GM12878 (cell line): ENCODE results near the gene MS4A14. TPM values are rescaled to one million over a fixed set of nuclear protein-coding genes. Genes with fewer than 3 reads are reported as not detected.
A peak's percentile ranks its signal among the peaks of the same experiment; 100 is the strongest.

ENCODE experiments used
- ATAC-seq: fragments of 200-7000 bp; cut with Tn5 transposase; 3 replicates; pipeline ENCODE4 v1.9.1; 2020; ENCODE audit warnings: mild to moderate bottlenecking, moderate library complexity
- BruUV-seq: library from RNA; stranded (reverse); fragments of 400-500 nt; replicated peaks from 2 replicates; lab custom pipeline; 2021; lab: Mats Ljungman, UMichigan
- CTCF ChIA-PET: fragments of 300-600 bp; sonication (Branson Sonifier 250); formaldehyde crosslinking; extraction: SDS; loops from one replicate; lab custom pipeline; 2021; ENCODE audit warnings: inconsistent platforms; lab: Yijun Ruan, JAX
- POLR2A ChIA-PET: fragments of 350-600 bp; formaldehyde crosslinking; extraction: SDS; loops from one replicate; lab custom pipeline; 2021; ENCODE audit warnings: inconsistent platforms; lab: Charles Lee
- RAD21 ChIA-PET: fragments of 300-600 bp; sonication (Branson Sonifier 250); formaldehyde crosslinking; loops from one replicate; lab custom pipeline; 2023; ENCODE audit warnings: antibody characterized with exemption; ENCODE audit not compliant: unreplicated experiment; lab: Charles Lee
- SMC1A ChIA-PET: fragments of 300-600 bp; sonication (Branson Sonifier 250); formaldehyde crosslinking; loops from one replicate; lab custom pipeline; 2023; ENCODE audit not compliant: unreplicated experiment, uncharacterized antibody; lab: Charles Lee
- DNase-seq: peaks from one replicate; pipeline ENCODE4 v3.0.0-alpha.2; 2011; ENCODE audit warnings: low read depth, low spot score
- FAIRE-seq: peaks from 3 replicates; lab custom pipeline; 2011; peaks lifted over from hg19 to GRCh38; lab: Jason Lieb, UNC
- H2AFZ ChIP-seq: 2 replicates; pipeline ENCODE4 v1.6.0; 2011; ENCODE audit warnings: low read depth, low read length, control low read depth; ENCODE audit not compliant: control insufficient read depth
- H3K27ac ChIP-seq: 2 replicates; pipeline ENCODE4 v1.5.1; 2011; ENCODE audit warnings: control low read depth; ENCODE audit not compliant: control insufficient read depth, insufficient read depth
- H3K27me3 ChIP-seq, 2 experiments: replicated peaks in 1 of 2; 2 replicates each; pipeline versions ENCODE4 v1.6.0 to v1.6.1; 2011; ENCODE audit warnings: low read length in 1 of 2; ENCODE audit not compliant: control insufficient read depth in 2 of 2, insufficient read depth in 2 of 2
- H3K36me3 ChIP-seq, 2 experiments: 2 replicates each; pipeline ENCODE4 v1.5.1; 2011; ENCODE audit warnings: low read length in 1 of 2; ENCODE audit not compliant: control insufficient read depth in 2 of 2, insufficient read depth in 2 of 2
- H3K4me1 ChIP-seq: 2 replicates; pipeline ENCODE4 v1.6.1; 2011; ENCODE audit warnings: mild to moderate bottlenecking, low read length, moderate library complexity, mixed read lengths; ENCODE audit not compliant: control insufficient read depth, insufficient read depth
- H3K4me2 ChIP-seq: 2 replicates; pipeline ENCODE4 v1.6.0; 2011; ENCODE audit warnings: control low read depth; ENCODE audit not compliant: control insufficient read depth, insufficient read depth
- H3K4me3 ChIP-seq: fragments of 200-600 bp; sonication (generic); 2 replicates; pipeline ENCODE4 v1.5.1; 2016
- H3K79me2 ChIP-seq: 2 replicates; pipeline ENCODE4 v1.6.0; 2011; ENCODE audit warnings: low read length; ENCODE audit not compliant: control insufficient read depth, insufficient read depth
- H3K9ac ChIP-seq: 2 replicates; pipeline ENCODE4 v1.8.0; 2011; ENCODE audit warnings: low read length, control low read depth, mixed read lengths; ENCODE audit not compliant: control insufficient read depth, insufficient read depth
- H3K9me3 ChIP-seq: replicated peaks from 3 replicates; pipeline ENCODE4 v1.5.1; 2011; ENCODE audit warnings: mild to moderate bottlenecking, low read length; ENCODE audit not compliant: control insufficient read depth, insufficient read depth
- H4K20me1 ChIP-seq: 2 replicates; pipeline ENCODE4 v1.6.0; 2011; ENCODE audit not compliant: control insufficient read depth, insufficient read depth
- CHD2 ChIP-seq: IDR thresholded peaks from 2 replicates; pipeline ENCODE4 v1.6.1; 2011; ENCODE audit warnings: low read depth, low read length, improper control_type of control experiment, borderline replicate concordance
- CHD4 ChIP-seq: fragments of 200-600 bp; sonication (generic); IDR thresholded peaks from 2 replicates; pipeline ENCODE4 v1.6.1; 2016; ENCODE audit warnings: mild to moderate bottlenecking
- DPF2 ChIP-seq: fragments of 450-650 bp; IDR thresholded peaks from 2 replicates; pipeline ENCODE4 v1.6.1; 2017; ENCODE audit warnings: mild to moderate bottlenecking
- E4F1 ChIP-seq: fragments of 450-650 bp; IDR thresholded peaks from 2 replicates; pipeline ENCODE4 v1.6.1; 2018; ENCODE audit warnings: borderline replicate concordance, mild to moderate bottlenecking; ENCODE audit not compliant: partially characterized antibody
- EED ChIP-seq: sonication (generic); IDR thresholded peaks from 2 replicates; pipeline ENCODE4 v1.6.1; 2016; ENCODE audit warnings: antibody characterized with exemption, low read depth
- FOXK2 ChIP-seq: fragments of 450-650 bp; IDR thresholded peaks from 2 replicates; pipeline ENCODE4 v1.6.1; 2017; ENCODE audit warnings: mild to moderate bottlenecking, moderate library complexity
- GATAD2B ChIP-seq: fragments of 450-650 bp; conservative IDR thresholded peaks from 2 replicates; pipeline ENCODE4 v1.6.1; 2017; ENCODE audit warnings: low read depth, mild to moderate bottlenecking, moderate library complexity
- KDM1A ChIP-seq: fragments of 200-600 bp; sonication (generic); IDR thresholded peaks from 2 replicates; pipeline ENCODE4 v1.6.1; 2016; ENCODE audit warnings: borderline replicate concordance
- LARP7 ChIP-seq: fragments of 450-650 bp; IDR thresholded peaks from 2 replicates; pipeline ENCODE4 v1.6.1; 2017; ENCODE audit warnings: mild to moderate bottlenecking
- MTA3 ChIP-seq: IDR thresholded peaks from 2 replicates; pipeline ENCODE4 v1.6.1; 2012; ENCODE audit warnings: low read length, inconsistent platforms, borderline replicate concordance
- NBN ChIP-seq: fragments of 450-650 bp; IDR thresholded peaks from 2 replicates; pipeline ENCODE4 v1.6.1; 2016
- PBX3 ChIP-seq: IDR thresholded peaks from 2 replicates; pipeline ENCODE4 v1.6.1; 2011; ENCODE audit warnings: mild to moderate bottlenecking, low read depth, low read length, moderate library complexity; ENCODE audit not compliant: insufficient replicate concordance
- RELA ChIP-seq: fragments of 450-650 bp; IDR thresholded peaks from 2 replicates; pipeline ENCODE4 v1.8.0; 2014; ENCODE audit warnings: borderline replicate concordance; ENCODE audit not compliant: partially characterized antibody
- SMARCA5 ChIP-seq: fragments of 450-650 bp; IDR thresholded peaks from 2 replicates; pipeline ENCODE4 v1.6.1; 2017; ENCODE audit warnings: mild to moderate bottlenecking
- SUPT20H ChIP-seq: IDR thresholded peaks from 2 replicates; pipeline ENCODE4 v1.6.1; 2011; ENCODE audit warnings: low read depth, mild to moderate bottlenecking, low read length, moderate library complexity, borderline replicate concordance; ENCODE audit not compliant: control insufficient read depth
- USF2 ChIP-seq: IDR thresholded peaks from 2 replicates; pipeline ENCODE4 v1.6.1; 2011; ENCODE audit warnings: low read depth, low read length, improper control_type of control experiment, borderline replicate concordance
- ZNF384 ChIP-seq: IDR thresholded peaks from 2 replicates; pipeline ENCODE4 v1.6.1; 2012; ENCODE audit warnings: low read depth, mild to moderate bottlenecking, low read length, improper control_type of control experiment, borderline replicate concordance
- in situ Hi-C: fragments of 300-500 bp; cut with MboI; formaldehyde crosslinking; loops from 9 replicates; pipeline ENCODE4 v1.14.3; 2018; ENCODE audit warnings: mixed read lengths
- intact Hi-C: fragments of 100-400 bp; cut with micrococcal nuclease; formaldehyde crosslinking; loops from one replicate; pipeline ENCODE4 v1.14.2; 2022; ENCODE audit not compliant: unreplicated experiment
- polyA plus RNA-seq, 11 experiments: library from polyadenylated mRNA; depleted of rRNA in 4 of 11; unstranded in 6 of 11; stranded (reverse) in 5 of 11; fragments of >200 nt; fragmentation: Nextera tagmentation in 4 of 11; fragmentation: Illumina TruSeq in 1 of 11; extraction: Ambion mirVana in 4 of 11; extraction: Trizol in 1 of 11; gene quantifications; 1 replicate in 1 of 11; 2 replicates in 10 of 11; pipeline versions ENCODE4 v1.2.1 to v1.2.3, GENCODE V29; 2011 to 2016; ENCODE audit warnings: inconsistent platforms in 2 of 11, missing spikeins in 2 of 11, low read depth in 1 of 11
- total RNA-seq, 4 experiments: library from RNA; depleted of rRNA in 3 of 4; stranded (reverse); fragments of >200 nt in 3 of 4; fragmentation: Illumina TruSeq in 1 of 4; extraction: Trizol in 1 of 4; gene quantifications; 2 replicates each; pipeline versions ENCODE4 v1.2.1 to v1.2.3, GENCODE V29; 2013 to 2021

The MS4A14 gene
- total and polyA plus RNA-seq, 10 of the 15 experiments (the other 5 are each of a cell fraction or from before 2014, with no cell fraction given): 0.13 to 1.0 (median 0.63) TPM; not detected in 1

- TF ChIP-seq PBX3 (no peak), DPF2 (no peak), SUPT20H (no peak), GATAD2B (no peak), NBN (no peak)
These were observed 37.1 kb downstream of the MS4A14 start (continued) for GRCh38 chr11:60433401-60433800.

GRCh38 chr11:60447070-60447469, 50.8 kb downstream of the MS4A14 start:
- H3K9ac ChIP-seq: no peak overlapping the region
- H2AFZ ChIP-seq: no peak overlapping the region; the same call in 1 of the 2 replicates
- peak overlapping the region; percentile 87 for H3K4me2 ChIP-seq
- no peaks in the 10 kb centered on the region for H4K20me1 ChIP-seq
- H3K4me3 ChIP-seq: no peak overlapping the region
- in situ Hi-C loops (no loop called here), intact Hi-C loops (no loop called here)
- DNase-seq (no peak), FAIRE-seq (no peak), ATAC-seq (0 out of 3 replicates have a peak, but pooled peaks have one; percentile 28)
- SMC1A ChIA-PET: interaction anchor here (1.3 to 1.9 kb wide), 4 partner anchors 13 to 80 kb away, joined by 3 to 9 read pairs (median 4); no protein-coding TSS in a partner anchor
- no peaks in the 10 kb centered on the region for H3K36me3 ChIP-seq
- no peaks in the 10 kb centered on the region; the same call in 2 of the 3 replicates for H3K9me3 ChIP-seq
- RAD21 ChIA-PET: interaction anchor here (2.7 kb wide), 1 partner anchor 10 kb away, joined by 16 read pairs; the partner anchor contains the start of gene MS4A1
- H3K27me3 ChIP-seq: no peaks in the 10 kb centered on the region
- H3K4me1 ChIP-seq: peaks cover 16% of the 10 kb centered on the region
- TF ChIP-seq CHD4 (no peak), FOXK2 (no peak), RELA (no peak), USF2 (no peak), LARP7 (no peak), ZNF384 (no peak), MTA3 (no peak), SMARCA5 (no peak), E4F1 (no peak), KDM1A (no peak), EED (no peak), CHD2 (no peak)
- CTCF ChIA-PET: no interaction called here
- H3K79me2 ChIP-seq: no peaks in the 10 kb centered on the region
- no peak overlapping the region; the same call in 1 of the 2 replicates for H3K27ac ChIP-seq
- POLR2A ChIA-PET: interaction anchor here (1.2 to 1.9 kb wide), 2 partner anchors 8 to 54 kb away, joined by 3 to 7 read pairs; partner anchors contain the start of gene MS4A1
- BruUV-seq: no TSS peak
